PC-9 (cell line): ENCODE measurements around the gene CUX1. TPM values are rescaled to one million over a fixed set of nuclear protein-coding genes. Genes with fewer than 3 reads are reported as not detected.

Experiments used
- BruUV-seq: library from RNA; stranded (reverse); fragments of 400-500 nt; replicated peaks from 2 replicates; lab custom pipeline; 2021; lab: Mats Ljungman, UMichigan
- CTCF ChIA-PET: fragments of 300-600 bp; sonication (Branson Sonifier 250); formaldehyde crosslinking; loops from one replicate; lab custom pipeline; 2022; ENCODE audit warnings: antibody characterized with exemption; lab: Charles Lee
- POLR2A ChIA-PET: fragments of 300-600 bp; sonication (Branson Sonifier 250); formaldehyde crosslinking; loops from one replicate; lab custom pipeline; 2022; ENCODE audit warnings: antibody characterized with exemption; ENCODE audit not compliant: unreplicated experiment; lab: Charles Lee
- DNase-seq, 2 experiments: peaks; one replicate each; pipeline versions ENCODE4 v3.0.0 to v3.0.0-alpha.2; 2015 to 2022; ENCODE audit warnings: mixed read lengths in 1 of 2
- H2AFZ ChIP-seq: fragments of 200-600 bp; sonication (generic); 2 replicates; pipeline ENCODE4 v1.8.1; 2017; ENCODE audit warnings: antibody characterized with exemption
- H3F3A ChIP-seq: fragments of 200-600 bp; sonication (generic); 2 replicates; pipeline ENCODE4 v1.8.1; 2017; ENCODE audit warnings: antibody characterized with exemption, mild to moderate bottlenecking, low read depth; ENCODE audit not compliant: insufficient read depth
- H3K27ac ChIP-seq: fragments of 200-600 bp; sonication (generic); 2 replicates; pipeline ENCODE4 v1.6.1; 2016; ENCODE audit warnings: mixed run types
- H3K27me3 ChIP-seq: fragments of 200-600 bp; sonication (generic); 2 replicates; pipeline ENCODE4 v1.6.1; 2016; ENCODE audit warnings: low read depth, mixed run types; ENCODE audit not compliant: insufficient read depth
- H3K36me3 ChIP-seq: fragments of 200-600 bp; sonication (generic); 2 replicates; pipeline ENCODE4 v1.6.1; 2016; ENCODE audit warnings: low read depth, mixed run types
- H3K4me1 ChIP-seq: fragments of 200-600 bp; sonication (generic); replicated peaks from 2 replicates; pipeline ENCODE4 v1.6.1; 2016; ENCODE audit warnings: mixed run types; ENCODE audit not compliant: insufficient read depth
- H3K4me2 ChIP-seq: fragments of 200-600 bp; sonication (generic); 2 replicates; pipeline ENCODE4 v1.6.1; 2017; ENCODE audit warnings: mixed run types
- H3K4me3 ChIP-seq: fragments of 200-600 bp; sonication (generic); 2 replicates; pipeline ENCODE4 v1.6.1; 2016; ENCODE audit warnings: mixed run types
- H3K79me2 ChIP-seq: fragments of 200-600 bp; sonication (generic); 2 replicates; pipeline ENCODE4 v1.6.1; 2017; ENCODE audit warnings: low read depth, mixed run types
- H3K9me2 ChIP-seq: fragments of 200-600 bp; sonication (generic); 2 replicates; pipeline ENCODE4 v1.8.1; 2017; ENCODE audit warnings: mild to moderate bottlenecking; ENCODE audit not compliant: insufficient read depth
- H3K9me3 ChIP-seq: fragments of 200-600 bp; sonication (generic); 2 replicates; pipeline ENCODE4 v1.8.1; 2016; ENCODE audit warnings: low read depth; ENCODE audit not compliant: insufficient read depth
- H4K20me1 ChIP-seq: fragments of 200-600 bp; sonication (generic); 2 replicates; pipeline ENCODE4 v1.8.1; 2017; ENCODE audit not compliant: insufficient read depth
- EZH2 ChIP-seq: fragments of 200-600 bp; sonication (generic); IDR thresholded peaks from 2 replicates; pipeline ENCODE4 v1.8.0; 2017; ENCODE audit warnings: antibody characterized with exemption, low read depth
- intact Hi-C: fragments of 100-400 bp; cut with micrococcal nuclease; formaldehyde crosslinking; loops from one replicate; pipeline ENCODE4 v1.10.0; 2022; ENCODE audit not compliant: unreplicated experiment
- total RNA-seq: library from RNA; stranded (reverse); gene quantifications from 2 replicates; pipeline ENCODE4 v1.2.3, GENCODE V29; 2021
- TF ChIP-seq, protein P1 (sequence below): fragments of 200-600 bp; sonication (generic); conservative IDR thresholded peaks from 2 replicates; pipeline ENCODE4 v1.6.1; 2017; ENCODE audit warnings: mixed run types, antibody characterized with exemption, mild to moderate bottlenecking, moderate library complexity

CUX1 gene
- total RNA-seq, 1 experiment from 2014 or later = 83.3 TPM

DNA sequence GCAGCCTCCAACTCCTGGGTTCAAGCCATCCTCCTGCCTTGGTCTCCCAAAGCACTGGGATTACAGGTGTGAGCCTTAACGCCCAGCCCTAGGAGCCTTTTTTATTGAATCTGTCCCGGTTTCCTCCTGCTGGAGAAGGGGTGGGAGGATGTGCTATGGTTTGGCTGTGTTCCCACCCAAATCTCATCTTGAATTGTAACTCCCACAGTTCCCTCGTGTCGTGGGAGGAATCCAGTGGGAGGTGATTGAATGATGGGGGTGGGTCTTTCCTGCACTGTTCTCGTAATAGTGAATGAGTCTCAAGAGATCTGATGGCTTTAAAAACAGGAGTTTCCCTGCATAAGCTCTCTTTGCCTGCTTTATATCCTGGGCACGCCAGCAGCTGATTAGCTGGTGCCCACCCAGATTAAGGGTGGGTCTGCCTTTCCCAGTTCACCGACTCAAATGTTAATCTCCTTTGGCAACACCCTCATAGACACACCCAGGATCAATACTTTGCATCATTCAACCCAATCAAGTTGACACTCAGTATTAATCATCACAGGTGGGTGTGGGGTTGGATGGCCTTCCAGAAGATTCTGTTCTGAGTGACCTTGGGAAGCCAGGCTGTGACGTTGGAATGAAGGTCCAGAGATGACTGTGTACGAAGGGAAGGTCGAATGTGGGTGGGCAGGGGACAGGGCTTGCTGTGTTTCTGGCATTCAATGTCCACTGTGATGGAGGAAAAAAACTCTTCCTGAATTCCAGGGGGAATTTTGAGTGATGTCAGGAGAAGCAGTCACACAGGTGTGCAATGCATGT, 33.8 kb upstream of the CUX1 start:
- H2AFZ ChIP-seq = no peak overlapping the region
- no peaks in the 10 kb centered on the region for H4K20me1 ChIP-seq
- H3K4me2 ChIP-seq = no peak overlapping the region
- H3K27me3 ChIP-seq = no peaks in the 10 kb centered on the region
- H3K4me3 ChIP-seq = no peak overlapping the region
- POLR2A ChIA-PET = no interaction called here
- BruUV-seq = no TSS peak
- CTCF ChIA-PET = no interaction called here
- peaks cover 9% of the 10 kb centered on the region for H3K4me1 ChIP-seq
- no peaks in the 10 kb centered on the region for H3F3A ChIP-seq
- TF ChIP-seq, protein P1, sequence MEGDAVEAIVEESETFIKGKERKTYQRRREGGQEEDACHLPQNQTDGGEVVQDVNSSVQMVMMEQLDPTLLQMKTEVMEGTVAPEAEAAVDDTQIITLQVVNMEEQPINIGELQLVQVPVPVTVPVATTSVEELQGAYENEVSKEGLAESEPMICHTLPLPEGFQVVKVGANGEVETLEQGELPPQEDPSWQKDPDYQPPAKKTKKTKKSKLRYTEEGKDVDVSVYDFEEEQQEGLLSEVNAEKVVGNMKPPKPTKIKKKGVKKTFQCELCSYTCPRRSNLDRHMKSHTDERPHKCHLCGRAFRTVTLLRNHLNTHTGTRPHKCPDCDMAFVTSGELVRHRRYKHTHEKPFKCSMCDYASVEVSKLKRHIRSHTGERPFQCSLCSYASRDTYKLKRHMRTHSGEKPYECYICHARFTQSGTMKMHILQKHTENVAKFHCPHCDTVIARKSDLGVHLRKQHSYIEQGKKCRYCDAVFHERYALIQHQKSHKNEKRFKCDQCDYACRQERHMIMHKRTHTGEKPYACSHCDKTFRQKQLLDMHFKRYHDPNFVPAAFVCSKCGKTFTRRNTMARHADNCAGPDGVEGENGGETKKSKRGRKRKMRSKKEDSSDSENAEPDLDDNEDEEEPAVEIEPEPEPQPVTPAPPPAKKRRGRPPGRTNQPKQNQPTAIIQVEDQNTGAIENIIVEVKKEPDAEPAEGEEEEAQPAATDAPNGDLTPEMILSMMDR = no peak
- no peak for TF ChIP-seq EZH2
- H3K27ac ChIP-seq = no peak overlapping the region
- H3K79me2 ChIP-seq = no peaks in the 10 kb centered on the region
- intact Hi-C loops = no loop called here
- DNase-seq = no peak
- no peaks in the 10 kb centered on the region for H3K36me3 ChIP-seq
- H3K9me3 ChIP-seq = no peaks in the 10 kb centered on the region
- H3K9me2 ChIP-seq = no peaks in the 10 kb centered on the region

DNA sequence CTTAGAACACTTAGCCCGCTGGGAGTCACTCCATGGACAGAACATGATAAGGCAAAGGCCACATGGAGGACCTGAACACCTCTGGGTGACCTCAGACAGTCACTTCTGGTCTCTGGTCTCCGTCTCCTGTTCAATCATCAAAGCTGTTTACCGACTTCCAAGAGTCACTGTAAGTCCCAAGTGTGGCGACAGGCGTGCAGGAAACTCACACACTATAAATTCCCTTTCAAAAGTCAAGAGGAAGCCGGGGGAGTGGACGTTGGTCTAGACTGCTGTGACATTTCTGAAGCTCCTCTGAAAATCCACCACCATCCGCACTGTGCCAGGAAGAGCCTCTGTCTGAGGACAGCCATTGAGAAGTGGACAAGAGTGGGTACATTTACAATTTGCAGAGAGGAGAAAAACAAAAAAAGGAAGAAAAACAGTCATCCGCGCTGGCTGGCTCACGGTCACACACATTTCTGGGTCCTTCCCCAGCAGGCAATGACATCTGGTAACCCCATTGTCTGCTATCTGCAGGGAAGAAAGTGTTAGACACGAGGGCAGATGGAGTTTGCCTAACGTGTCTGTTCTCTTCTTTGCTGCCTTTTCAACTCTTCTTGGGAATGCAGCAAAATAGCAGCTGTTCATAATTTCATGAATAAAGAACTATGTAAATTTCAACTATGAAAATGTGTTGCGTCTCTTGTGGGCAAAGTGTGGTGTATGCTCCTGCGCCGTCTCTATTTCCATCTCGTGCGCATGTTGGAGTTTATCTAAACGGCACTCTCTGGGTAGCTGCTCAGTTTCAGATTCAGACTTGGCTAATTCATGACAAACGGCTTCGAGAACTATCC, 32.9 kb upstream of the CUX1 start:
- H3K79me2 ChIP-seq = no peaks in the 10 kb centered on the region
- intact Hi-C loops = no loop called here
- POLR2A ChIA-PET = no interaction called here
- H3K4me2 ChIP-seq = no peak overlapping the region
- no peak for DNase-seq
- H3K27me3 ChIP-seq = no peaks in the 10 kb centered on the region
- no peak overlapping the region for H3K4me3 ChIP-seq
- H3K9me2 ChIP-seq = no peaks in the 10 kb centered on the region
- BruUV-seq = no TSS peak
- H3K4me1 ChIP-seq = peaks cover 9% of the 10 kb centered on the region
- no peaks in the 10 kb centered on the region for H3F3A ChIP-seq
- H3K9me3 ChIP-seq = no peaks in the 10 kb centered on the region
- TF ChIP-seq EZH2 = no peak
- TF ChIP-seq, protein P1 = no peak
- no peak overlapping the region for H2AFZ ChIP-seq
- CTCF ChIA-PET = no interaction called here
- H4K20me1 ChIP-seq = no peaks in the 10 kb centered on the region
- H3K27ac ChIP-seq = no peak overlapping the region
- H3K36me3 ChIP-seq = no peaks in the 10 kb centered on the region

DNA sequence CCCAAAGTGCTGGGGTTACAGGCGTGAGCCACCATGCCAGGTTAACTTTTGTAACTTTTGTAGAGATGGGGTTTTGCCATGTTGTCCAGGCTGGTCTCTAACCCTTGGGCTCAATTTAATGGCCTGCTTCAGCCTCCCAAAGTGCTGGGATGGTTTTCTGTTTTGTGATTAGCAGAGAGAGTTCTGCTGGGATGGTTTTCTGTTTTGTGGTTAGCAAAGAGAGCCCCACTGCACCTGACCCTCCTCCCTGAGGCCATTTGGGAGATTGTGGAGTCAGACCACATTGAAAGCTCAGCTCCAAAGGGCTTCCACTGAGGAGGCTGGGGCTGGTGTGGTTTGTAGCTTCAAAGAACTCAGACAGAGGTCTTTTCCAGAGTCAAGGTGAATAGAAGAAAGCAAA, 29.6 kb upstream of the CUX1 start:
- Histone ChIP-seq H3K4me2 (no peak overlapping the region), H3K9me3 (no peaks in the 10 kb centered on the region), H3K27ac (no peak overlapping the region), H3K4me3 (no peak overlapping the region), H3K36me3 (no peaks in the 10 kb centered on the region), H3K4me1 (peaks cover 25% of the 10 kb centered on the region), H2AFZ (no peak overlapping the region), H3K9me2 (no peaks in the 10 kb centered on the region), H3F3A (peaks cover 15% of the 10 kb centered on the region), H3K27me3 (no peaks in the 10 kb centered on the region), H4K20me1 (no peaks in the 10 kb centered on the region), H3K79me2 (no peaks in the 10 kb centered on the region)
- TF ChIP-seq EZH2 = no peak
- TF ChIP-seq, protein P1 = no peak
- ChIA-PET POLR2A (no interaction called here), CTCF (no interaction called here)
- BruUV-seq = no TSS peak
- no peak for DNase-seq
- intact Hi-C loops = no loop called here
